DND-41 (cell line): ENCODE measurements around the gene ECHS1.

Source experiments
- CTCF ChIP-seq: IDR thresholded peaks from 2 replicates; pipeline ENCODE4 v1.5.1; 2012; ENCODE audit warnings: borderline replicate concordance, low read length, moderate library complexity, mild to moderate bottlenecking; ENCODE audit not compliant: poor library complexity, severe bottlenecking; ENCODE audit errors: extremely low read depth
- EZH2 ChIP-seq: IDR thresholded peaks from 3 replicates; pipeline ENCODE4 v1.6.1; 2012; ENCODE audit warnings: borderline replicate concordance, low read depth, mild to moderate bottlenecking, moderate library complexity, low read length, inconsistent platforms; ENCODE audit not compliant: severe bottlenecking

GRCh38 chr10:133349160-133349568 lies 24.0 kb downstream of the ECHS1 start:
- TF ChIP-seq EZH2 (no peak), CTCF (no peak)
